Measurements from ENCODE around the gene GPC1. TPM values are rescaled to one million over a fixed set of nuclear protein-coding genes. Genes with fewer than 3 reads are reported as not detected.

The GPC1 gene
- total and polyA plus RNA-seq, 2 of the 13 experiments (the other 11 are each of a cell fraction or from before 2014, with no cell fraction given), result 4.0 to 5.5 TPM

DNA sequence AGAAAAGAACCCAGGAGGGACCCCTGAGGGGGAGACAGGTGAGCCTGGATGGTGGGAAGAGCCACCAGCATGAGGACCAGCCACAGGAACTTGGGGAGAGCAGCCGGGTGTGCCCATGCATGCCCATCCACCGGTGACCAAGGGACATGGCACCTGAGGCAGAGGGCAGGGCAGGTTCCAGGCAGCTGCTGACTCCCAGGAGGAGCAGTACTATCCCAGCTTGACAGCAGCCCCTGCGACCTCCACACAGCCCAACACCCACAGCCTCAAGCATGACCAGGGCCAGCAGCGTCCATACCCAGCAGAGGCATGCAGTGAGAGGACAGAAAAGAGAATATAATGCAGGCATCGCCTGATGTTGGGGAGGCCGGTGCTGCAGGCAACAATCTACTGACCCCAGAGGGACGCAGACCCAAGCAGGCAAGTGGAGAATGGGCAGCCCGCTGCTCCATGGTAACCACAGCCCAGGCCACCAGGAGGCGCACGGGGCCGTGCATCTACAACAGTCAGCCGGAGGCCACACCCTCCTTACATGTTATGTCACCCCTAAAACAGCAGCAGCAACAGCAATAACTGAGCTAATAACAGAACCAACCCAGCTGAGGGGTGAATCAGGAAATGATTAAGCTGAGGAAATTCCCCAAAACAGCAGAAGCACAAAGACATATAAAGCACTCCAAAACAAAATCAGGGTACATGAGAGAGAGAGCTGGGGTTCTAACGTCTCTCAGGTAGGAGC lies 78.3 kb downstream of the GPC1 start (continued):
- TF ChIP-seq TEAD3 (CRISPR knock-in tag; optimal IDR thresholded peaks at IDR 0.05; ENCODE audit: borderline replicate concordance) (peak; percentile 64), NFIC (IDR thresholded peaks at IDR 0.05; ENCODE audit: low read length) (no peak), REPIN1 (CRISPR knock-in tag; IDR thresholded peaks at IDR 0.05; ENCODE audit: borderline replicate concordance, low read depth) (no peak), ZNF329 (CRISPR knock-in tag; IDR thresholded peaks at IDR 0.05; ENCODE audit: low read depth) (no peak), ZKSCAN8 (CRISPR knock-in tag; IDR thresholded peaks at IDR 0.05; ENCODE audit: borderline replicate concordance) (peak; percentile 57; the same call in 1 of the 2 replicates), PRMT3 (CRISPR knock-in tag; IDR thresholded peaks at IDR 0.05; ENCODE audit: borderline replicate concordance, low read depth) (no peak), RELA (CRISPR knock-in tag; IDR thresholded peaks at IDR 0.05) (no peak), SOX13 (IDR thresholded peaks at IDR 0.05) (no peak), SOX13 (CRISPR knock-in tag; conservative IDR thresholded peaks at IDR 0.05 in 1 of 2, IDR thresholded peaks at IDR 0.05 in 1 of 2) (0 out of 4 replicates have a peak, but pooled peaks of 1 of the 2 experiments have one; percentile 30), ADNP (CRISPR knock-in tag; IDR thresholded peaks at IDR 0.05) (no peak), ZNF567 (CRISPR knock-in tag; IDR thresholded peaks at IDR 0.05; ENCODE audit: borderline replicate concordance) (no peak), NBN (conservative IDR thresholded peaks at IDR 0.05) (no peak), HNRNPLL (IDR thresholded peaks at IDR 0.05; ENCODE audit: low read depth, low read length, poor library complexity, severe bottlenecking) (no peak), MYC (CRISPR knock-in tag; IDR thresholded peaks at IDR 0.05; ENCODE audit: borderline replicate concordance) (no peak), ZFP36 (IDR thresholded peaks at IDR 0.05; ENCODE audit: borderline replicate concordance, low read depth, low read length, partially characterized antibody) (no peak)
- TF ChIP-seq, protein P1, sequence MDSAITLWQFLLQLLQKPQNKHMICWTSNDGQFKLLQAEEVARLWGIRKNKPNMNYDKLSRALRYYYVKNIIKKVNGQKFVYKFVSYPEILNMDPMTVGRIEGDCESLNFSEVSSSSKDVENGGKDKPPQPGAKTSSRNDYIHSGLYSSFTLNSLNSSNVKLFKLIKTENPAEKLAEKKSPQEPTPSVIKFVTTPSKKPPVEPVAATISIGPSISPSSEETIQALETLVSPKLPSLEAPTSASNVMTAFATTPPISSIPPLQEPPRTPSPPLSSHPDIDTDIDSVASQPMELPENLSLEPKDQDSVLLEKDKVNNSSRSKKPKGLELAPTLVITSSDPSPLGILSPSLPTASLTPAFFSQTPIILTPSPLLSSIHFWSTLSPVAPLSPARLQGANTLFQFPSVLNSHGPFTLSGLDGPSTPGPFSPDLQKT (CRISPR knock-in tag; IDR thresholded peaks at IDR 0.05; ENCODE audit: borderline replicate concordance), result no peak
- TF ChIP-seq, protein P2, sequence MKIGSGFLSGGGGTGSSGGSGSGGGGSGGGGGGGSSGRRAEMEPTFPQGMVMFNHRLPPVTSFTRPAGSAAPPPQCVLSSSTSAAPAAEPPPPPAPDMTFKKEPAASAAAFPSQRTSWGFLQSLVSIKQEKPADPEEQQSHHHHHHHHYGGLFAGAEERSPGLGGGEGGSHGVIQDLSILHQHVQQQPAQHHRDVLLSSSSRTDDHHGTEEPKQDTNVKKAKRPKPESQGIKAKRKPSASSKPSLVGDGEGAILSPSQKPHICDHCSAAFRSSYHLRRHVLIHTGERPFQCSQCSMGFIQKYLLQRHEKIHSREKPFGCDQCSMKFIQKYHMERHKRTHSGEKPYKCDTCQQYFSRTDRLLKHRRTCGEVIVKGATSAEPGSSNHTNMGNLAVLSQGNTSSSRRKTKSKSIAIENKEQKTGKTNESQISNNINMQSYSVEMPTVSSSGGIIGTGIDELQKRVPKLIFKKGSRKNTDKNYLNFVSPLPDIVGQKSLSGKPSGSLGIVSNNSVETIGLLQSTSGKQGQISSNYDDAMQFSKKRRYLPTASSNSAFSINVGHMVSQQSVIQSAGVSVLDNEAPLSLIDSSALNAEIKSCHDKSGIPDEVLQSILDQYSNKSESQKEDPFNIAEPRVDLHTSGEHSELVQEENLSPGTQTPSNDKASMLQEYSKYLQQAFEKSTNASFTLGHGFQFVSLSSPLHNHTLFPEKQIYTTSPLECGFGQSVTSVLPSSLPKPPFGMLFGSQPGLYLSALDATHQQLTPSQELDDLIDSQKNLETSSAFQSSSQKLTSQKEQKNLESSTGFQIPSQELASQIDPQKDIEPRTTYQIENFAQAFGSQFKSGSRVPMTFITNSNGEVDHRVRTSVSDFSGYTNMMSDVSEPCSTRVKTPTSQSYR (CRISPR knock-in tag; IDR thresholded peaks at IDR 0.05; ENCODE audit: borderline replicate concordance), result no peak
- TF ChIP-seq, protein P3, sequence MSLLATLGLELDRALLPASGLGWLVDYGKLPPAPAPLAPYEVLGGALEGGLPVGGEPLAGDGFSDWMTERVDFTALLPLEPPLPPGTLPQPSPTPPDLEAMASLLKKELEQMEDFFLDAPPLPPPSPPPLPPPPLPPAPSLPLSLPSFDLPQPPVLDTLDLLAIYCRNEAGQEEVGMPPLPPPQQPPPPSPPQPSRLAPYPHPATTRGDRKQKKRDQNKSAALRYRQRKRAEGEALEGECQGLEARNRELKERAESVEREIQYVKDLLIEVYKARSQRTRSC (CRISPR knock-in tag; IDR thresholded peaks at IDR 0.05; ENCODE audit: low read depth), result no peak
- TF ChIP-seq, protein P4, sequence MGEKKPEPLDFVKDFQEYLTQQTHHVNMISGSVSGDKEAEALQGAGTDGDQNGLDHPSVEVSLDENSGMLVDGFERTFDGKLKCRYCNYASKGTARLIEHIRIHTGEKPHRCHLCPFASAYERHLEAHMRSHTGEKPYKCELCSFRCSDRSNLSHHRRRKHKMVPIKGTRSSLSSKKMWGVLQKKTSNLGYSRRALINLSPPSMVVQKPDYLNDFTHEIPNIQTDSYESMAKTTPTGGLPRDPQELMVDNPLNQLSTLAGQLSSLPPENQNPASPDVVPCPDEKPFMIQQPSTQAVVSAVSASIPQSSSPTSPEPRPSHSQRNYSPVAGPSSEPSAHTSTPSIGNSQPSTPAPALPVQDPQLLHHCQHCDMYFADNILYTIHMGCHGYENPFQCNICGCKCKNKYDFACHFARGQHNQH (CRISPR knock-in tag; IDR thresholded peaks at IDR 0.05), result peak; percentile 70; the same call in 1 of the 2 replicates
- TF ChIP-seq, protein P5, sequence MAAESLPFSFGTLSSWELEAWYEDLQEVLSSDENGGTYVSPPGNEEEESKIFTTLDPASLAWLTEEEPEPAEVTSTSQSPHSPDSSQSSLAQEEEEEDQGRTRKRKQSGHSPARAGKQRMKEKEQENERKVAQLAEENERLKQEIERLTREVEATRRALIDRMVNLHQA (CRISPR knock-in tag; IDR thresholded peaks at IDR 0.05), result no peak
- TF ChIP-seq, protein P6, sequence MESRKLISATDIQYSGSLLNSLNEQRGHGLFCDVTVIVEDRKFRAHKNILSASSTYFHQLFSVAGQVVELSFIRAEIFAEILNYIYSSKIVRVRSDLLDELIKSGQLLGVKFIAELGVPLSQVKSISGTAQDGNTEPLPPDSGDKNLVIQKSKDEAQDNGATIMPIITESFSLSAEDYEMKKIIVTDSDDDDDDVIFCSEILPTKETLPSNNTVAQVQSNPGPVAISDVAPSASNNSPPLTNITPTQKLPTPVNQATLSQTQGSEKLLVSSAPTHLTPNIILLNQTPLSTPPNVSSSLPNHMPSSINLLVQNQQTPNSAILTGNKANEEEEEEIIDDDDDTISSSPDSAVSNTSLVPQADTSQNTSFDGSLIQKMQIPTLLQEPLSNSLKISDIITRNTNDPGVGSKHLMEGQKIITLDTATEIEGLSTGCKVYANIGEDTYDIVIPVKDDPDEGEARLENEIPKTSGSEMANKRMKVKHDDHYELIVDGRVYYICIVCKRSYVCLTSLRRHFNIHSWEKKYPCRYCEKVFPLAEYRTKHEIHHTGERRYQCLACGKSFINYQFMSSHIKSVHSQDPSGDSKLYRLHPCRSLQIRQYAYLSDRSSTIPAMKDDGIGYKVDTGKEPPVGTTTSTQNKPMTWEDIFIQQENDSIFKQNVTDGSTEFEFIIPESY (CRISPR knock-in tag; IDR thresholded peaks at IDR 0.05), result peak; percentile 69; the same call in 1 of the 2 replicates
